ENCODE data around the gene AGO4. TPM values are rescaled to one million over a fixed set of nuclear protein-coding genes. Genes with fewer than 3 reads are reported as not detected.

AGO4 gene
- total and polyA plus RNA-seq, 5 donors from 2014 or later = 2.4 to 12.7 (median 3.8) TPM

DNA sequence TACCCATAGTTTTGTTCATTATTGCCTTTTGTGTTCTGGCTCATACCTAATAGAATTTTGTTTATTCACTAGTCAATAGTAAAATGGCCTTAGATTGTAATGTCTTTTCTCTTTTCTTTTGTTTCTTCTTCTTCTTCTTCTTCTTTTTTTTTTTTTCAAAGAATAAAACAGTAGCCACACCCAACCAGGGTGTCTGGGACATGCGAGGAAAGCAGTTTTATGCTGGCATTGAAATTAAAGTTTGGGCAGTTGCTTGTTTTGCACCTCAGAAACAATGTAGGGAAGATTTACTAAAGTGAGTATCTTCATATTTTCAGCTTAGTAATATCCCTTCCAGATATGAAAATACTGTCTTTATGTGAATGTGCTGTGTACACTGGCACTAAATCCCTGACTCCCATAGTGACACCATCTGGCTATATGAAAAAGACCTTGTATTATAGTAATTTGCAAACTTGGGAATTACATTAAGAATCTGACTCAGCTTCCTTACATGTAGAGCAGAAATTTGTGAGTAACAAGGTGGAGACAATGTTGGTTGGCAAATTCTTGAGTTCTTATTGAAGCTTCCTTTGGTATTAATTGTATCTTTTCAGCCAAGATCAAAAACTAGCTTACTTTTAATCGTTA lies 24.6 kb downstream of the AGO4 start:
- H3K27me3 ChIP-seq (ENCODE audit: control insufficient read depth, insufficient read depth, low read length) = no peaks in the 10 kb centered on the region

DNA sequence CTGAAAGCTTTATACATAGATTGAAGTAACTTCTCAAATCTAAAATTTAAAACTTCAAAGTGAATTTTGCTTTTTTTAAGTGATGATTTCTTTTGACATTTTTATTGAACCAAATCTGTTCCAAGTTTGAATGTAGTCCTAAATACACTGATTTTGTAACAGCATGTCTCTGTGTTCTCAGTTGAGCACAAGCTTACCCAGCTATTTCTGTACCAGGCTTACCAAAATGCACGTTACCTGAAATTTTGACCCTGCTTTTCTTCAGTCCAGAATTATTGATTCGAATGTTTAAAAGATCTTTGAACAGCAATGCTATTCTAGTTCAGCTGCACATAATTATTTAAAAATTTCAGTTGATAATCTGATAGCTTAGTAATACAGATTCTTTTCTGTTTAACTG lies 25.6 kb downstream of the AGO4 start:
- H3K4me1 Mint-ChIP-seq = no peaks in the 10 kb centered on the region
- Histone ChIP-seq H3K27me3 (ENCODE audit: control insufficient read depth, insufficient read depth, low read length) (no peaks in the 10 kb centered on the region), H3K27ac (ENCODE audit: insufficient read depth, low read length, poor library complexity, severe bottlenecking) (no peak overlapping the region), H3K4me3 (ENCODE audit: low read depth, low read length) (no peak overlapping the region), H3K36me3 (ENCODE audit: control insufficient read depth, insufficient read depth, low read length) (peaks cover 18% of the 10 kb centered on the region), H3K9me3 (ENCODE audit: control insufficient read depth in 2 of 2, low read length in 2 of 2) (no peaks in the 10 kb centered on the region), H3K4me1 (ENCODE audit: control insufficient read depth, insufficient read depth, low read length, poor library complexity, severe bottlenecking) (no peaks in the 10 kb centered on the region)
- no peaks in the 10 kb centered on the region for H3K9me3 Mint-ChIP-seq
- H3K36me3 Mint-ChIP-seq = peaks cover 36% of the 10 kb centered on the region
- H3K27ac Mint-ChIP-seq = no peak overlapping the region
- no peaks in the 10 kb centered on the region for H3K27me3 Mint-ChIP-seq
- DNase-seq (no peak), ATAC-seq (ENCODE audit: low read depth in 2 of 2) (no peak)
- no peak overlapping the region for H3K4me3 Mint-ChIP-seq

More for the DNA sequence above, 24.6 kb downstream of the AGO4 start:
- H3K4me3 Mint-ChIP-seq = no peak overlapping the region
- H3K27ac Mint-ChIP-seq = no peak overlapping the region
- no peak for ATAC-seq (ENCODE audit: low read depth in 2 of 2)
- DNase-seq = no peak
- H3K9me3 Mint-ChIP-seq = no peaks in the 10 kb centered on the region
- Histone ChIP-seq H3K4me1 (ENCODE audit: control insufficient read depth, insufficient read depth, low read length, poor library complexity, severe bottlenecking) (no peaks in the 10 kb centered on the region), H3K27ac (ENCODE audit: insufficient read depth, low read length, poor library complexity, severe bottlenecking) (no peak overlapping the region), H3K9me3 (ENCODE audit: control insufficient read depth in 2 of 2, low read length in 2 of 2) (no peaks in the 10 kb centered on the region), H3K36me3 (ENCODE audit: control insufficient read depth, insufficient read depth, low read length) (peaks cover 23% of the 10 kb centered on the region), H3K4me3 (ENCODE audit: low read depth, low read length) (no peak overlapping the region)
- no peaks in the 10 kb centered on the region for H3K27me3 Mint-ChIP-seq
- peaks cover 36% of the 10 kb centered on the region for H3K36me3 Mint-ChIP-seq
- H3K4me1 Mint-ChIP-seq = no peaks in the 10 kb centered on the region

DNA sequence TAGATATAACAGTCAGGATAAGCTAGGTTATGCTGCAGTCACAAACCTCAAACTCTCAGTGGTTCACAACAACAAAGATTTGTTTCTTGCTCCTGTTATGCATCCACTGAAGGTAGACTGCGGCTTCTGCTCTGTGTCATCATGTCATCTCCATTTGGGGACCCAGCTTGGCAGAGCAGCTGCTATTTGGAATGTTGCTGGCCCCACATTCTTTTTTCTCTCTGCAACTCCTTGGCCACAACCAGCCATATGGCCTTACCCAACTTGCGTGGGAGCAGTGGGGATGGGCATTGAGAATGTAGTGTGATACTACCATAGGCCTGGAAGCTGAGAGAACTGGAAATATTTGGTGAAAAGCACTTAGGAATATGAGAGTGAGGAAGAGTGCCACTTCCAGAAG lies 26.4 kb downstream of the AGO4 start:
- Mint-ChIP-seq H3K4me1 (no peaks in the 10 kb centered on the region), H3K9me3 (no peaks in the 10 kb centered on the region), H3K27ac (no peak overlapping the region), H3K27me3 (no peaks in the 10 kb centered on the region), H3K36me3 (peaks cover 36% of the 10 kb centered on the region), H3K4me3 (no peak overlapping the region)
- no peaks in the 10 kb centered on the region for H3K27me3 ChIP-seq (ENCODE audit: control insufficient read depth, insufficient read depth, low read length)
- no peak overlapping the region for H3K4me3 ChIP-seq (ENCODE audit: low read depth, low read length)
- no peak overlapping the region for H3K27ac ChIP-seq (ENCODE audit: insufficient read depth, low read length, poor library complexity, severe bottlenecking)
- no peaks in the 10 kb centered on the region for H3K4me1 ChIP-seq (ENCODE audit: control insufficient read depth, insufficient read depth, low read length, poor library complexity, severe bottlenecking)
- DNase-seq (no peak), ATAC-seq (ENCODE audit: low read depth in 2 of 2) (no peak)
- H3K9me3 ChIP-seq (ENCODE audit: control insufficient read depth in 2 of 2, low read length in 2 of 2) = no peaks in the 10 kb centered on the region
- H3K36me3 ChIP-seq (ENCODE audit: control insufficient read depth, insufficient read depth, low read length) = peaks cover 18% of the 10 kb centered on the region

DNA sequence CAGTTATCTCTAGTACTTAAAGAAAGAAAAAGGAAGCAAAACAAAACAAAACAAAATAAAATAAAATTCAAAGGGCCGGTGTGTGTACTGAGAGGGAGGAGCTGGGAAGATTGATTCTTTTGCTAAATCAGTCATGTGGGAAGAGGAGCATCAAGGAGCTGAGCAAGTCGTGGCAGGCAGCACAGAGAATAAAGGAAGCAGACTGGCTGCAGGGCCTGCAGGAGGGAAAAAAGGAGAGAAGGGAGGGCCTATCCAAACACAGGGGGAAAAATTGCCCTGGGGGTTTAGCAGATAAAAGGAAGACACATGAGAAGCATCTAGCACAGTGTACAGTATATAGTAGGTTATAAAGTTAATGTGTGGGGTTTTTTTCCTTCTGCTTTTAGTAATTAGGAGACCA lies 27.6 kb downstream of the AGO4 start:
- peaks cover 18% of the 10 kb centered on the region for H3K36me3 ChIP-seq (ENCODE audit: control insufficient read depth, insufficient read depth, low read length)
- ATAC-seq (ENCODE audit: low read depth in 2 of 2) (no peak), DNase-seq (no peak)
- no peaks in the 10 kb centered on the region for H3K4me1 ChIP-seq (ENCODE audit: control insufficient read depth, insufficient read depth, low read length, poor library complexity, severe bottlenecking)
- Mint-ChIP-seq H3K4me3 (no peak overlapping the region), H3K9me3 (no peaks in the 10 kb centered on the region), H3K36me3 (peaks cover 39% of the 10 kb centered on the region), H3K27ac (peak overlapping the region in 2 of 3 donors; percentile 34 to 70), H3K27me3 (no peaks in the 10 kb centered on the region), H3K4me1 (no peaks in the 10 kb centered on the region)
- no peaks in the 10 kb centered on the region for H3K9me3 ChIP-seq (ENCODE audit: control insufficient read depth in 2 of 2, low read length in 2 of 2)
- H3K4me3 ChIP-seq (ENCODE audit: low read depth, low read length) = no peak overlapping the region
- H3K27me3 ChIP-seq (ENCODE audit: control insufficient read depth, insufficient read depth, low read length) = no peaks in the 10 kb centered on the region
- no peak overlapping the region for H3K27ac ChIP-seq (ENCODE audit: insufficient read depth, low read length, poor library complexity, severe bottlenecking)

DNA sequence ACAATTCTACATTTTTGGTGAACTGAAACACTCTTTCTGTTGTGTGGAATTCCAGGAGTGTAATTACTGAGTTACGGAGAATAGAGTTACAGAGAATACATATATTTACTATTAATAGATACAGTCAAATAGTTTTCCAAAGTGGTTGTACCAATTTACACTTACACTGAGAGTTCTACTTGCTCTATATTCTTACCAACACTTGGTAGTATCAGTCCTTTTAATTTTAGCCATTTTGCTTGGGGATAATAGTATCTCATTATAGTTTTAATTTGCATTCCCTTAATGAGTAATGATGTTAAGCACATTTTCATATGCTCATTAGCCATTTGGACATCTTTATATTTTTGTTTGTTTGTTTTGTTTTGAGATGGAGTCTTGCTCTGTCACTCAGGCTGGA lies 28.9 kb downstream of the AGO4 start:
- Histone ChIP-seq H3K27me3 (ENCODE audit: control insufficient read depth, insufficient read depth, low read length) (no peaks in the 10 kb centered on the region), H3K4me3 (ENCODE audit: low read depth, low read length) (no peak overlapping the region), H3K4me1 (ENCODE audit: control insufficient read depth, insufficient read depth, low read length, poor library complexity, severe bottlenecking) (no peaks in the 10 kb centered on the region), H3K9me3 (ENCODE audit: control insufficient read depth in 2 of 2, low read length in 2 of 2) (no peaks in the 10 kb centered on the region), H3K27ac (ENCODE audit: insufficient read depth, low read length, poor library complexity, severe bottlenecking) (no peak overlapping the region), H3K36me3 (ENCODE audit: control insufficient read depth, insufficient read depth, low read length) (peaks cover 16% of the 10 kb centered on the region)
- Mint-ChIP-seq H3K27ac (no peak overlapping the region), H3K4me3 (no peak overlapping the region), H3K27me3 (no peaks in the 10 kb centered on the region), H3K4me1 (no peaks in the 10 kb centered on the region), H3K9me3 (no peaks in the 10 kb centered on the region), H3K36me3 (peaks cover 47% of the 10 kb centered on the region)
- ATAC-seq (ENCODE audit: low read depth in 2 of 2) (no peak), DNase-seq (no peak)

DNA sequence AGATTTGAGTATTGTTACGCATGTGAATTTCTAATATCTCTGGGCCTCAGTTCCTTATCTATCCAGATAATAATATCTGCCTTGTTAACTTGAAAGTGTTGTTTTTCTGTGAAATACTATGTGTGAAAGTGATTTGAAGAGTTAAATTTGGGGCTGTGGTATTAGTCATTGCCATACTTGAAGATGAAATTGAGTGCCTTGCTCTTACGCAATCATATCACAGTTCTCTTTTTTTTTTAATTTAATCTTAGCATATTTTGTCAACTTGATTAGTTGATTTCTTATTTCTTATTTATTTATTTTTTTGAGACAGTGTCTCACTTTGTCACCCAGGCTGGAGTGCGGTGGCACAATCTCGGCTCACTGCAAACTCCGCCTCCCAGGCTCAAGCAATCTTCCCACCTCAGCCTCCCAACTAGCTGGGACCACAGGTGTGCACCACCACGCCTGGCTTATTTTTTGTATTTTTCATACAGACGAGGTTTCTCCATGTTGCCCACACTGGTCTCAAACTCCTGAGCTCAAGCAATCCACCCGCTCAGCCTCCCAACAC lies 31.0 kb downstream of the AGO4 start:
- H3K27ac Mint-ChIP-seq = no peak overlapping the region

DNA sequence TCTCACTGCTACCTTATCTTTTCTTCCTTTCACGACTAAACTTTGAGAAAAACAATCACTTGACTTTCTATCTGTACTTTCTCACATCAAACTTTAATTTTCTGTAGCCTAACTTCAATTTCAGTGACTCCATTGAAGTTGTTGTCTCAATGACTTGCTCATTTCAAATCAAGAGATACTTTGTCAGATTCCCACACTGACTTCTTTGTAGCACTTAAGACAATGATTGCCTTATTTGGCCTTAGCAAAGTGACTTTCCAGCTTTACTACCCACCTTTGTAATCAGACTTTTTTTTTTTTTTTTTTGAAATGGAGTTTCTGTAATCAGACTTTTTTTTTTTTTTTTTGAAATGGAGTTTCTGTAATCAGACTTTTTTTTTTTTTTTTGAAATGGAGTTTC lies 37.0 kb downstream of the AGO4 start:
- no peaks in the 10 kb centered on the region for H3K27me3 Mint-ChIP-seq
- DNase-seq (no peak), ATAC-seq (ENCODE audit: low read depth in 2 of 2) (no peak)
- Histone ChIP-seq H3K4me3 (ENCODE audit: low read depth, low read length) (no peak overlapping the region), H3K27ac (ENCODE audit: insufficient read depth, low read length, poor library complexity, severe bottlenecking) (no peak overlapping the region), H3K27me3 (ENCODE audit: control insufficient read depth, insufficient read depth, low read length) (no peaks in the 10 kb centered on the region), H3K9me3 (ENCODE audit: control insufficient read depth in 2 of 2, low read length in 2 of 2) (no peaks in the 10 kb centered on the region), H3K4me1 (ENCODE audit: control insufficient read depth, insufficient read depth, low read length, poor library complexity, severe bottlenecking) (no peaks in the 10 kb centered on the region), H3K36me3 (ENCODE audit: control insufficient read depth, insufficient read depth, low read length) (peaks cover 13% of the 10 kb centered on the region)
- no peak overlapping the region for H3K4me3 Mint-ChIP-seq
- H3K4me1 Mint-ChIP-seq = peaks cover 0 to 4% (median 0%) of the 10 kb centered on the region in 4 donors
- H3K36me3 Mint-ChIP-seq = peaks cover 44% of the 10 kb centered on the region
- H3K27ac Mint-ChIP-seq = peak overlapping the region in 1 of 3 donors; percentile 21
- H3K9me3 Mint-ChIP-seq = no peaks in the 10 kb centered on the region

More for the DNA sequence above, 31.0 kb downstream of the AGO4 start:
- H3K36me3 Mint-ChIP-seq = peaks cover 52% of the 10 kb centered on the region
- H3K4me3 ChIP-seq (ENCODE audit: low read depth, low read length) = no peak overlapping the region
- H3K27me3 ChIP-seq (ENCODE audit: control insufficient read depth, insufficient read depth, low read length) = no peaks in the 10 kb centered on the region
- no peaks in the 10 kb centered on the region for H3K27me3 Mint-ChIP-seq
- peaks cover 17% of the 10 kb centered on the region for H3K36me3 ChIP-seq (ENCODE audit: control insufficient read depth, insufficient read depth, low read length)
- H3K27ac ChIP-seq (ENCODE audit: insufficient read depth, low read length, poor library complexity, severe bottlenecking) = no peak overlapping the region
- H3K4me1 Mint-ChIP-seq = no peaks in the 10 kb centered on the region
- DNase-seq (no peak), ATAC-seq (ENCODE audit: low read depth in 2 of 2) (no peak)
- no peak overlapping the region for H3K4me3 Mint-ChIP-seq
- no peaks in the 10 kb centered on the region for H3K4me1 ChIP-seq (ENCODE audit: control insufficient read depth, insufficient read depth, low read length, poor library complexity, severe bottlenecking)
- H3K9me3 ChIP-seq (ENCODE audit: control insufficient read depth in 2 of 2, low read length in 2 of 2) = no peaks in the 10 kb centered on the region
- no peaks in the 10 kb centered on the region for H3K9me3 Mint-ChIP-seq

DNA sequence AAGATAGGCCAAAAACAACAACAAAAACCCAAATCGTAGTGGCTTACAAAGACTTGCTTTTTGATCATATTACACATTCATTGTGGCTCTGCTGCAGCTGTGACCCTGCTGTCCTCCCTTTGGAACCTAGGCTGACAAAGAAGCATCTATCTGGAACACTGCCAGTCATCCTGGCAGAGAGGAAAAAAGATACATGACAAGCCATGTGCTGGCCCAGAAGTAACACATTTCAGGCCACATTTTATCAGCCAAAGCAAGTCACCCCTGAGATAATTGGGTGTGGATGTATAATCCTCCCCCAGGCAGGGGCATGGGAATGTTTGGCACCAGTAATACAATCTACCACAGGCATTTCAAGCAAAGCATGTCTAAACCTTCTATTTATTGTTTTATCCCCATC lies 38.0 kb downstream of the AGO4 start:
- H3K9me3 Mint-ChIP-seq = no peaks in the 10 kb centered on the region
- Histone ChIP-seq H3K27ac (ENCODE audit: insufficient read depth, low read length, poor library complexity, severe bottlenecking) (no peak overlapping the region), H3K9me3 (ENCODE audit: control insufficient read depth in 2 of 2, low read length in 2 of 2) (no peaks in the 10 kb centered on the region), H3K4me3 (ENCODE audit: low read depth, low read length) (no peak overlapping the region), H3K27me3 (ENCODE audit: control insufficient read depth, insufficient read depth, low read length) (no peaks in the 10 kb centered on the region), H3K4me1 (ENCODE audit: control insufficient read depth, insufficient read depth, low read length, poor library complexity, severe bottlenecking) (no peaks in the 10 kb centered on the region), H3K36me3 (ENCODE audit: control insufficient read depth, insufficient read depth, low read length) (peaks cover 14% of the 10 kb centered on the region)
- peaks cover 49% of the 10 kb centered on the region for H3K36me3 Mint-ChIP-seq
- DNase-seq (no peak), ATAC-seq (ENCODE audit: low read depth in 2 of 2) (no peak)
- no peaks in the 10 kb centered on the region for H3K27me3 Mint-ChIP-seq
- H3K4me3 Mint-ChIP-seq = no peak overlapping the region
- peak overlapping the region in 1 of 3 donors; percentile 10 for H3K27ac Mint-ChIP-seq
- peaks cover 0 to 4% (median 0%) of the 10 kb centered on the region in 4 donors for H3K4me1 Mint-ChIP-seq
